ENCODE results near the gene TMEM272. TPM values are rescaled to one million over a fixed set of nuclear protein-coding genes. Genes with fewer than 3 reads are reported as not detected.

The TMEM272 gene
- total RNA-seq, 1 experiment from 2014 or later: not detected

- Mint-ChIP-seq H3K9me3 (ENCODE audit: unreplicated experiment) (no peaks in the 10 kb centered on the region), H3K36me3 (ENCODE audit: insufficient read depth, unreplicated experiment) (peaks cover 52% of the 10 kb centered on the region), H3K4me1 (ENCODE audit: insufficient read depth, unreplicated experiment) (peaks cover 15% of the 10 kb centered on the region), H3K4me3 (ENCODE audit: unreplicated experiment) (no peak overlapping the region), H3K27me3 (ENCODE audit: insufficient read depth, unreplicated experiment) (no peaks in the 10 kb centered on the region), H3K27ac (ENCODE audit: low read depth, unreplicated experiment) (peak overlapping the region; percentile 66)
- DNase-seq (ENCODE audit: unreplicated experiment): no peak
- TF ChIP-seq, protein P1, sequence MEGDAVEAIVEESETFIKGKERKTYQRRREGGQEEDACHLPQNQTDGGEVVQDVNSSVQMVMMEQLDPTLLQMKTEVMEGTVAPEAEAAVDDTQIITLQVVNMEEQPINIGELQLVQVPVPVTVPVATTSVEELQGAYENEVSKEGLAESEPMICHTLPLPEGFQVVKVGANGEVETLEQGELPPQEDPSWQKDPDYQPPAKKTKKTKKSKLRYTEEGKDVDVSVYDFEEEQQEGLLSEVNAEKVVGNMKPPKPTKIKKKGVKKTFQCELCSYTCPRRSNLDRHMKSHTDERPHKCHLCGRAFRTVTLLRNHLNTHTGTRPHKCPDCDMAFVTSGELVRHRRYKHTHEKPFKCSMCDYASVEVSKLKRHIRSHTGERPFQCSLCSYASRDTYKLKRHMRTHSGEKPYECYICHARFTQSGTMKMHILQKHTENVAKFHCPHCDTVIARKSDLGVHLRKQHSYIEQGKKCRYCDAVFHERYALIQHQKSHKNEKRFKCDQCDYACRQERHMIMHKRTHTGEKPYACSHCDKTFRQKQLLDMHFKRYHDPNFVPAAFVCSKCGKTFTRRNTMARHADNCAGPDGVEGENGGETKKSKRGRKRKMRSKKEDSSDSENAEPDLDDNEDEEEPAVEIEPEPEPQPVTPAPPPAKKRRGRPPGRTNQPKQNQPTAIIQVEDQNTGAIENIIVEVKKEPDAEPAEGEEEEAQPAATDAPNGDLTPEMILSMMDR (IDR thresholded peaks at IDR 0.05; ENCODE audit: unreplicated experiment): no peak
- POLR2A ChIA-PET: no interaction called here
- CTCF ChIA-PET: interaction anchor here (0.6 to 1.3 kb wide), 2 partner anchors 11 to 1199 kb away, joined by 3 to 4 read pairs; no protein-coding TSS in a partner anchor
- BruUV-seq (replicated peaks): no TSS peak
- intact Hi-C loops (cut with micrococcal nuclease): no loop called here
Measured at GRCh38 chr13:51768378-51768921, 76.5 kb downstream of the TMEM272 start.

GRCh38 chr13:51767100-51767499 is 77.9 kb downstream of the TMEM272 start:
- H3K4me3 Mint-ChIP-seq (ENCODE audit: unreplicated experiment): no peak overlapping the region

DNA sequence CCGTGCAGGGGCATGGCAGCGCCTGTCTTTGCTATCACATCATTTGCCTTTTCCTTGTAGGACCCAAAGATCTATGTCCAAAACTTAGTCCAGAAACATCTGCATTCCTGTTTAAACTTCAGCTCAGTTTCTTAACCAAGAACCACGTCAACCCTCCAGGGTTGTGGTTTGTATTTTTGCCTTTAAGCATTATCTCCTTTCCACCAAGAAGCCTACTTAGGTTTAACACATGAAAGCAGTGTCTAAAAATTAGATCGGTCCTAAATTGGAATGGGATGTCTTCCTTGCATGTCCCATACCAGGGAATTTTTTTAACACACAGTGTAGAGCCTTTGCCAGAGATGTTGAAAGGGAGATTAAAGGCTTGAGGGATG is 79.8 kb downstream of the TMEM272 start:
- no peaks in the 10 kb centered on the region for H3K27me3 Mint-ChIP-seq (ENCODE audit: insufficient read depth, unreplicated experiment)
- POLR2A ChIA-PET: no interaction called here
- no peak overlapping the region for H3K27ac Mint-ChIP-seq (ENCODE audit: low read depth, unreplicated experiment)
- CTCF ChIA-PET: no interaction called here
- peaks cover 7% of the 10 kb centered on the region for H3K4me1 Mint-ChIP-seq (ENCODE audit: insufficient read depth, unreplicated experiment)
- intact Hi-C loops (cut with micrococcal nuclease): no loop called here
- no peak for DNase-seq (ENCODE audit: unreplicated experiment)
- BruUV-seq (replicated peaks): no TSS peak
- no peak overlapping the region for H3K4me3 Mint-ChIP-seq (ENCODE audit: unreplicated experiment)
- TF ChIP-seq, protein P1 (IDR thresholded peaks at IDR 0.05; ENCODE audit: unreplicated experiment): no peak
- peaks cover 61% of the 10 kb centered on the region for H3K36me3 Mint-ChIP-seq (ENCODE audit: insufficient read depth, unreplicated experiment)
- H3K9me3 Mint-ChIP-seq (ENCODE audit: unreplicated experiment): no peaks in the 10 kb centered on the region

More at GRCh38 chr13:51767100-51767499, 77.9 kb downstream of the TMEM272 start:
- intact Hi-C loops (cut with micrococcal nuclease): no loop called here
- no peak for DNase-seq (ENCODE audit: unreplicated experiment)
- peaks cover 59% of the 10 kb centered on the region for H3K36me3 Mint-ChIP-seq (ENCODE audit: insufficient read depth, unreplicated experiment)
- TF ChIP-seq, protein P1 (IDR thresholded peaks at IDR 0.05; ENCODE audit: unreplicated experiment): no peak
- no TSS peak for BruUV-seq (replicated peaks)
- CTCF ChIA-PET: interaction anchor here (1.9 kb wide), 1 partner anchor 15 kb away, joined by 4 read pairs; no protein-coding TSS in a partner anchor
- no peak overlapping the region for H3K27ac Mint-ChIP-seq (ENCODE audit: low read depth, unreplicated experiment)
- H3K4me1 Mint-ChIP-seq (ENCODE audit: insufficient read depth, unreplicated experiment): peaks cover 15% of the 10 kb centered on the region
- no peaks in the 10 kb centered on the region for H3K27me3 Mint-ChIP-seq (ENCODE audit: insufficient read depth, unreplicated experiment)
- POLR2A ChIA-PET: interaction anchor here (0.7 to 0.8 kb wide), 2 partner anchors 16 to 316 kb away, joined by 3 read pairs; no protein-coding TSS in a partner anchor
- no peaks in the 10 kb centered on the region for H3K9me3 Mint-ChIP-seq (ENCODE audit: unreplicated experiment)

DNA sequence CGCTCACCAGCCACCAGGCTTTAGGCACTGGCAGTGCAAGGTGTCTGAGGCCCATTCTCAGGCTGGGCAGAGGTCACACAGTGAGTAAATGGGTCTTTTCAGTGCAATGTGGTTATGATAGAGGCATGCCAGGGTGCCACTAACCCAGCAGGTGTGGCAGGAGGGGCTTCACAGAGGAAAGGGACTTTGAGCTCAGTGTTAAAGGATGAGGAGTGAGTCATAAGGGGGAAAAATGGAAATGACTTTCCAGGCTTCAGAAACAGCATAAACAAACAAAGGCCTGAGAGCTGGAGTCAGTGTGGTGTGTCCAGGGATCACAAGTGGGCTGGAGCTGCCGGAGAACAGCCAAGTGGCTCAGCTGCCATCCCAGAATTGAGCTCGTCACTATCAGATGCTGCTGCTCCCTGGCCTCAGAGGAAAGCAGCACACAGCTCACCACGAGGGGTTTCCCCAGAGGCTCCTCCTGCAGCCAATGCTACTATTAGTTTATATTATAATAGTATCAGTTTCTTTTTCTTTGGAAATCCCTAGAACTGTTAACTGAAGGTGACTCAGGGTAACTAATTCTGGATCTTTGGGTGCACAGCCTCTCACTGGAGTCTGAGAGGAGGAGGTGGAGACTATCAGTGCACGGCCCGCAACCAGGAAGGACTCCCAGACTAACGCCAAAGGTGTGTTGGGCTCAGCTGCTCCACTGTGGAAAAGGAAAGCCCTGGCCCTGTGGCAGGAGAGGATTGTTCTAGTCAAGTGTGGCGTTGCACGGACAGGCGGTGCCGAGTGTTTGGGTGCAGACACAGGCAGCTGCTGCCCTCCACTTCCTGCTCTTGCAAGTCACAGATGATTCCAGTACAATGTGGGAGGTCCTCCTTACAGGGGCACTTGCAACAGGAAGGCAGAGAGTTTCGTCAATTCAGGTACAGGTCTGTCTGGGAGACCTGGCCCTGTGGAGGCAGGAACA is 80.5 kb downstream of the TMEM272 start:
- ChIA-PET POLR2A (interaction anchor here (0.7 kb wide), 1 partner anchor 443 kb away, joined by 3 read pairs; no protein-coding TSS in a partner anchor), CTCF (interaction anchor here (0.5 to 1.5 kb wide), 3 partner anchors 33 to 343 kb away, joined by 3 to 6 read pairs (median 3); no protein-coding TSS in a partner anchor)
- DNase-seq (ENCODE audit: unreplicated experiment): no peak
- H3K4me1 Mint-ChIP-seq (ENCODE audit: insufficient read depth, unreplicated experiment): no peaks in the 10 kb centered on the region
- no peak overlapping the region for H3K27ac Mint-ChIP-seq (ENCODE audit: low read depth, unreplicated experiment)
- TF ChIP-seq, protein P1 (IDR thresholded peaks at IDR 0.05; ENCODE audit: unreplicated experiment): no peak
- no peak overlapping the region for H3K4me3 Mint-ChIP-seq (ENCODE audit: unreplicated experiment)
- intact Hi-C loops (cut with micrococcal nuclease): no loop called here
- no peaks in the 10 kb centered on the region for H3K9me3 Mint-ChIP-seq (ENCODE audit: unreplicated experiment)
- H3K27me3 Mint-ChIP-seq (ENCODE audit: insufficient read depth, unreplicated experiment): no peaks in the 10 kb centered on the region
- no TSS peak for BruUV-seq (replicated peaks)
- peaks cover 61% of the 10 kb centered on the region for H3K36me3 Mint-ChIP-seq (ENCODE audit: insufficient read depth, unreplicated experiment)
